SK-N-SH (cell line): ENCODE results near the gene GDE1.

ENCODE experiments used
- CTCF ChIP-seq: fragments of 200-600 bp; sonication (generic); IDR thresholded peaks from 2 replicates; pipeline ENCODE4 v1.6.1; 2017; ENCODE audit warnings: antibody characterized with exemption, mild to moderate bottlenecking, moderate library complexity
- IRF3 ChIP-seq: fragments of 150-350 bp; IDR thresholded peaks from 2 replicates; pipeline ENCODE4 v1.6.1; 2016; ENCODE audit warnings: mild to moderate bottlenecking, low read depth, low read length
- MAX ChIP-seq: IDR thresholded peaks from 2 replicates; pipeline ENCODE4 v1.4.0; 2012; ENCODE audit warnings: low read depth
- POLR2AphosphoS5 ChIP-seq: IDR thresholded peaks from 2 replicates; pipeline ENCODE4 v1.6.1; 2012; ENCODE audit warnings: low read depth, low read length
- USF1 ChIP-seq: IDR thresholded peaks from 2 replicates; pipeline ENCODE4 v1.4.0; 2012; ENCODE audit warnings: low read depth, borderline replicate concordance

- TF ChIP-seq MAX (no peak), USF1 (no peak), POLR2AphosphoS5 (no peak), CTCF (no peak), IRF3 (no peak)
These were observed 3.5 kb downstream of the GDE1 start for GRCh38 chr16:19518388-19518787.
